Peyer's patch (tissue), 4 donors: ENCODE data around the gene MRC2.

Experiments used
- CTCF ChIP-seq, 6 experiments: fragments of 450-650 bp in 4 of 6; fragments of 200-600 bp in 2 of 6; sonication (generic) in 1 of 6; IDR thresholded peaks; one replicate each; pipeline ENCODE4 v1.5.1; 2017 to 2019; ENCODE audit warnings: antibody characterized with exemption in 6 of 6, mild to moderate bottlenecking in 3 of 6, moderate library complexity in 1 of 6
- POLR2A ChIP-seq, 2 donors: fragments of 450-650 bp; IDR thresholded peaks; one replicate each; pipeline ENCODE4 v1.5.1; 2017; ENCODE audit warnings: antibody characterized with exemption in 2 of 2, mild to moderate bottlenecking in 2 of 2, moderate library complexity in 2 of 2

- no peak for TF ChIP-seq CTCF (IDR thresholded peaks at IDR 0.05)
- no peak for TF ChIP-seq POLR2A (IDR thresholded peaks at IDR 0.05)
Measured at GRCh38 chr17:62724398-62725146, 97.1 kb downstream of the MRC2 start.
